ENCODE data around the gene REEP3.

The REEP3 gene

GRCh38 chr10:63666836-63667383 is 145.7 kb downstream of the REEP3 start:
- no peak for DNase-seq (ENCODE audit: low spot score)

GRCh38 chr10:63667596-63668480 is 146.6 kb downstream of the REEP3 start:
- no peak for DNase-seq (ENCODE audit: low spot score)

GRCh38 chr10:63670291-63670898 is 149.2 kb downstream of the REEP3 start:
- DNase-seq (ENCODE audit: low spot score), result no peak

- DNase-seq (ENCODE audit: low spot score), result no peak
These were observed 150.2 kb downstream of the REEP3 start for GRCh38 chr10:63671317-63671937.

DNA sequence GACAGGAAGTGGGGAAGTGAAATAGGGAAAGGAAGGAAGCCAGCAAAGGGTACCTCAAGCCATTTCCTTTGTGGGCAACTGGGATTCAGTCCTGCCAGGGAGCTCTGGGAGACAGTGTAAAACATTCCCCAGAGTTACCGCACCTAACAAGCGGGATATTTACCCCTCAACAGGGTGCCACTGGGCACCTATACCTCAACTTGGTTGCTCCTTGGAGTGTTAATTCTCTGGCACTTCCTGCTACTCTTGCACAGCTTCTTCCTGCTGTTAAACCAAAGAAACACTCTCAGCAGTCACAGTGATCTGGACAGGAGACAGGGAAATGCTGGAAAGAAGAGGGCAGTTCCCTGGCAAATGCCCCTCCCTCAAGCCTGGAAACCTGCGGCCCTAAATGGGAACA is 151.3 kb downstream of the REEP3 start:
- DNase-seq (ENCODE audit: low spot score), result no peak

- no peak for DNase-seq (ENCODE audit: low spot score)
These were observed 152.0 kb downstream of the REEP3 start for GRCh38 chr10:63673246-63673645.

GRCh38 chr10:63673846-63674245 is 152.6 kb downstream of the REEP3 start:
- DNase-seq (ENCODE audit: low spot score), result no peak
